GM21529 (cell line): ENCODE measurements around the gene GBP1.
"Not testable (repeated sequence)": the region's sequence is repeated elsewhere in the genome, so short reads cannot be mapped to it uniquely, and the experiment has no call there.

Experiments used
- ATAC-seq: cut with Tn5 transposase; IDR thresholded peaks from one replicate; pipeline ENCODE4 v1.9.1; 2021; ENCODE audit not compliant: unreplicated experiment

The GBP1 gene

DNA sequence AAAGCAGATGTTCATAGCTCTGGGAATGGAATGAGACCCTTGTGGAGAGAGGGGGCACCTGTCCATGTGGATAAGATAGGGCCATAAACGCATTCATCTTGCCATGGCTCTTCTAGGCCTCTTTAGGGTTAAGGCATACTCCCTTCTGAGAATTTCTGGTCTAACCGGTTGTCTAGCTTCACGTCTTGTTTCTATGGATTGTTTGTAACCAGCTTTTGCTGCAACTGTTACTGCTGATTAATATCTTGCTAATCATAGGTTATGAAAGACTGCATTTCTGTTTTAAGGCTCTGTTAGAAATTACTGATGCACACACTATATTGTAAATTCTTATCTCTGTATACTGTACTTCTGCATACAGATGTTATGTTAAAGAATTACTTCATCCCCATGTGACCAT lies 46.7 kb downstream of the GBP1 start:
- ATAC-seq = not testable (repeated sequence)

GRCh38 chr1:89008511-89008910 lies 56.5 kb downstream of the GBP1 start:
- ATAC-seq = no peak

- no peak for ATAC-seq
These were observed 59.5 kb downstream of the GBP1 start for GRCh38 chr1:89005286-89006151.
